K562 (cell line): ENCODE data around the gene EHD3.

Experiments used
- DACH1 ChIP-seq: fragments of 450-650 bp; IDR thresholded peaks from 2 replicates; pipeline ENCODE4 v1.6.1; 2018; ENCODE audit not compliant: partially characterized antibody
- NRF1 ChIP-seq, 2 experiments: fragments of 450-650 bp; IDR thresholded peaks in 1 of 2; conservative IDR thresholded peaks in 1 of 2; 2 replicates each; pipeline ENCODE4 v1.6.1; 2014; ENCODE audit warnings: mild to moderate bottlenecking in 2 of 2
- STAT6 ChIP-seq: sonication (generic); formaldehyde crosslinking; IDR thresholded peaks from 2 replicates; pipeline ENCODE4 v1.8.1; 2023; ENCODE audit warnings: mild to moderate bottlenecking, missing genetic modification reagents
- TAF15 ChIP-seq: fragments of 200-400 bp; formaldehyde crosslinking; IDR thresholded peaks from 2 replicates; pipeline ENCODE4 v1.6.1; 2017; ENCODE audit warnings: mild to moderate bottlenecking, low read depth, low read length, moderate library complexity
- ZNF583 ChIP-seq: fragments of 250-450 bp; sonication (Bioruptor Pico); IDR thresholded peaks from 2 replicates; pipeline ENCODE4 v1.4.0; 2020
- ZNF76 ChIP-seq: fragments of 250-450 bp; sonication (Bioruptor Pico); IDR thresholded peaks from 2 replicates; pipeline ENCODE4 v1.4.0; 2020; ENCODE audit warnings: mild to moderate bottlenecking, moderate library complexity, borderline replicate concordance

GRCh38 chr2:31247711-31248110 lies 13.8 kb downstream of the EHD3 start:
- TF ChIP-seq STAT6 (CRISPR knock-in tag) (no peak), ZNF583 (CRISPR knock-in tag) (no peak), DACH1 (no peak), NRF1 (conservative IDR thresholded peaks at IDR 0.05 in 1 of 2, IDR thresholded peaks at IDR 0.05 in 1 of 2) (no peak), TAF15 (no peak), ZNF76 (CRISPR knock-in tag) (no peak)
